Measurements from ENCODE around the gene GHDC.
"Not testable (repeated sequence)": the region's sequence is repeated elsewhere in the genome, so short reads cannot be mapped to it uniquely, and the experiment has no call there.

The GHDC gene

GRCh38 chr17:42153919-42154742, 40.2 kb downstream of the GHDC start:
- DNase-seq (ENCODE audit: low spot score): peak; percentile 13

GRCh38 chr17:42146911-42147607, 47.2 kb downstream of the GHDC start:
- no peak for DNase-seq (ENCODE audit: low spot score)

GRCh38 chr17:42143138-42143537, 51.2 kb downstream of the GHDC start:
- DNase-seq (ENCODE audit: low spot score): not testable (repeated sequence)

- no peak for DNase-seq (ENCODE audit: low spot score)
These were observed 51.9 kb downstream of the GHDC start for GRCh38 chr17:42142371-42142896.

- DNase-seq (ENCODE audit: low spot score): no peak
These were observed 52.9 kb downstream of the GHDC start for GRCh38 chr17:42141382-42141781.

- DNase-seq (ENCODE audit: low spot score): not testable (repeated sequence)
These were observed 53.6 kb downstream of the GHDC start for GRCh38 chr17:42140690-42141089.

All from LoVo (cell line).